Neural progenitor cell (in vitro differentiated cells): Measurements from ENCODE around the gene UBE2L5. TPM values are rescaled to one million over a fixed set of nuclear protein-coding genes. Genes with fewer than 3 reads are reported as not detected.

Experiments
- DNase-seq: peaks from one replicate; pipeline ENCODE4 v3.0.0-alpha.2; 2016; ENCODE audit warnings: low spot score
- H2AFZ ChIP-seq: fragments of 200-600 bp; sonication (generic); replicated peaks from 2 replicates; pipeline ENCODE4 v1.6.1; 2016; ENCODE audit warnings: antibody characterized with exemption
- H3F3A ChIP-seq: fragments of 200-600 bp; sonication (generic); 2 replicates; pipeline ENCODE4 v1.6.1; 2016; ENCODE audit warnings: antibody characterized with exemption, low read depth
- H3K27ac ChIP-seq: fragments of 200-600 bp; sonication (generic); 2 replicates; pipeline ENCODE4 v1.5.1; 2016; ENCODE audit warnings: mild to moderate bottlenecking
- H3K27me3 ChIP-seq: fragments of 200-600 bp; sonication (generic); 2 replicates; pipeline ENCODE4 v1.6.1; 2016; ENCODE audit warnings: mild to moderate bottlenecking, moderate library complexity
- H3K36me3 ChIP-seq: fragments of 200-600 bp; sonication (generic); 2 replicates; pipeline ENCODE4 v1.5.1; 2016
- H3K4me1 ChIP-seq: fragments of 200-600 bp; sonication (generic); 2 replicates; pipeline ENCODE4 v1.6.1; 2016; ENCODE audit warnings: mixed run types
- H3K4me2 ChIP-seq: fragments of 200-600 bp; sonication (generic); 2 replicates; pipeline ENCODE4 v1.6.1; 2016
- H3K4me3 ChIP-seq: fragments of 200-600 bp; sonication (generic); 2 replicates; pipeline ENCODE4 v1.5.1; 2016
- H3K79me2 ChIP-seq: fragments of 200-600 bp; sonication (generic); 2 replicates; pipeline ENCODE4 v1.6.1; 2016; ENCODE audit warnings: low read depth
- H3K9ac ChIP-seq: fragments of 200-600 bp; sonication (generic); 2 replicates; pipeline ENCODE4 v1.6.1; 2016
- H3K9me3 ChIP-seq: fragments of 200-600 bp; sonication (generic); 2 replicates; pipeline ENCODE4 v1.5.1; 2016; ENCODE audit warnings: low read depth
- H4K20me1 ChIP-seq: fragments of 200-600 bp; sonication (generic); 2 replicates; pipeline ENCODE4 v1.6.1; 2016; ENCODE audit warnings: low read depth
- H3K27ac Mint-ChIP-seq: 3 replicates; pipeline ENCODE4 v1.8.0; 2021; ENCODE audit warnings: mixed read lengths
- H3K27me3 Mint-ChIP-seq: 2 replicates; pipeline ENCODE4 v1.8.0; 2022; ENCODE audit warnings: low read depth, mild to moderate bottlenecking, inconsistent platforms, moderate library complexity, mixed read lengths; ENCODE audit not compliant: insufficient read depth
- H3K36me3 Mint-ChIP-seq: 3 replicates; pipeline ENCODE4 v1.8.0; 2021; ENCODE audit warnings: mixed read lengths
- H3K4me1 Mint-ChIP-seq: 3 replicates; pipeline ENCODE4 v1.8.0; 2021; ENCODE audit warnings: mixed read lengths
- H3K4me3 Mint-ChIP-seq: 3 replicates; pipeline ENCODE4 v1.8.0; 2021; ENCODE audit warnings: mild to moderate bottlenecking, moderate library complexity, mixed read lengths
- H3K9me3 Mint-ChIP-seq: 3 replicates; pipeline ENCODE4 v1.8.0; 2020; ENCODE audit warnings: mixed read lengths
- EZH2 ChIP-seq: fragments of 200-600 bp; sonication (generic); IDR thresholded peaks from 2 replicates; pipeline ENCODE4 v1.6.1; 2017; ENCODE audit warnings: antibody characterized with exemption, mild to moderate bottlenecking, moderate library complexity
- EZH2phosphoT487 ChIP-seq: fragments of 200-600 bp; sonication (generic); IDR thresholded peaks from 2 replicates; pipeline ENCODE4 v1.6.1; 2017; ENCODE audit warnings: antibody characterized with exemption
- total RNA-seq: library from RNA; depleted of rRNA; stranded (reverse); fragments of >200 nt; gene quantifications from 2 replicates; pipeline ENCODE4 v1.2.3, GENCODE V29; 2015; ENCODE audit warnings: low replicate concordance
- TF ChIP-seq, protein P1 (sequence below): fragments of 200-600 bp; sonication (generic); IDR thresholded peaks from 2 replicates; pipeline ENCODE4 v1.5.1; 2017; ENCODE audit warnings: antibody characterized with exemption, mild to moderate bottlenecking

The UBE2L5 gene
- total RNA-seq, 1 donor from 2014 or later: not detected

GRCh38 chr13:30410705-30411125 is 11.6 kb upstream of the UBE2L5 start:
- Histone ChIP-seq H3K9ac (no peak overlapping the region), H3F3A (peaks cover 12% of the 10 kb centered on the region), H3K4me1 (no peaks in the 10 kb centered on the region), H2AFZ (no peak overlapping the region), H3K27me3 (peaks cover 28% of the 10 kb centered on the region), H4K20me1 (no peaks in the 10 kb centered on the region), H3K27ac (no peak overlapping the region), H3K9me3 (no peaks in the 10 kb centered on the region), H3K4me3 (no peak overlapping the region), H3K79me2 (no peaks in the 10 kb centered on the region), H3K4me2 (no peak overlapping the region), H3K36me3 (no peaks in the 10 kb centered on the region)
- Mint-ChIP-seq H3K36me3 (no peaks in the 10 kb centered on the region), H3K4me3 (no peak overlapping the region), H3K27ac (no peak overlapping the region), H3K4me1 (peaks cover 18% of the 10 kb centered on the region), H3K27me3 (peaks cover 10% of the 10 kb centered on the region), H3K9me3 (peaks cover 3% of the 10 kb centered on the region)
- TF ChIP-seq, protein P1, sequence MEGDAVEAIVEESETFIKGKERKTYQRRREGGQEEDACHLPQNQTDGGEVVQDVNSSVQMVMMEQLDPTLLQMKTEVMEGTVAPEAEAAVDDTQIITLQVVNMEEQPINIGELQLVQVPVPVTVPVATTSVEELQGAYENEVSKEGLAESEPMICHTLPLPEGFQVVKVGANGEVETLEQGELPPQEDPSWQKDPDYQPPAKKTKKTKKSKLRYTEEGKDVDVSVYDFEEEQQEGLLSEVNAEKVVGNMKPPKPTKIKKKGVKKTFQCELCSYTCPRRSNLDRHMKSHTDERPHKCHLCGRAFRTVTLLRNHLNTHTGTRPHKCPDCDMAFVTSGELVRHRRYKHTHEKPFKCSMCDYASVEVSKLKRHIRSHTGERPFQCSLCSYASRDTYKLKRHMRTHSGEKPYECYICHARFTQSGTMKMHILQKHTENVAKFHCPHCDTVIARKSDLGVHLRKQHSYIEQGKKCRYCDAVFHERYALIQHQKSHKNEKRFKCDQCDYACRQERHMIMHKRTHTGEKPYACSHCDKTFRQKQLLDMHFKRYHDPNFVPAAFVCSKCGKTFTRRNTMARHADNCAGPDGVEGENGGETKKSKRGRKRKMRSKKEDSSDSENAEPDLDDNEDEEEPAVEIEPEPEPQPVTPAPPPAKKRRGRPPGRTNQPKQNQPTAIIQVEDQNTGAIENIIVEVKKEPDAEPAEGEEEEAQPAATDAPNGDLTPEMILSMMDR: no peak
- TF ChIP-seq EZH2 (no peak), EZH2phosphoT487 (no peak)
- no peak for DNase-seq

DNA sequence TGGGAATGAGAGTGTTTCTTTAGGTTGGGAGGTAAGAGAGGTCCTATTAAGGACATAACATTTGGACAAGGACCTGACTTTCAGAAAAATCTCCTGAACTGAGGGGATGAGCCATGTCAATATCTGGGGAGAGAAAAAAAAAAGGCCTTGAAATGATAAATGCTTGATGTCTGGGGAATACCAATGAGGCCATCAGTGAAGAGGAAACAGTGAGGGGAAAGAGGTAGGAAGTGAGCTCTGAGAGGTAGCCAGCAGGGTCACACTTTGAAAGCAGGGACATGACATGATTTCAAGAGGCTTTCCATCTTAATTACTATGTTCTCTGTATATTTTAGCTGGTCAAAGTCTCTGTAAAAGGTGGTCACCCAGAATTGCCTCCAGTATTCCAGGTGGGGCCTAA is 9.9 kb upstream of the UBE2L5 start:
- Mint-ChIP-seq H3K4me1 (peaks cover 13% of the 10 kb centered on the region), H3K27me3 (peaks cover 4% of the 10 kb centered on the region), H3K4me3 (no peak overlapping the region), H3K36me3 (no peaks in the 10 kb centered on the region), H3K27ac (no peak overlapping the region), H3K9me3 (peaks cover 3% of the 10 kb centered on the region)
- Histone ChIP-seq H3F3A (peaks cover 12% of the 10 kb centered on the region), H3K4me2 (no peak overlapping the region), H3K27ac (no peak overlapping the region), H3K4me3 (no peak overlapping the region), H3K36me3 (no peaks in the 10 kb centered on the region), H4K20me1 (no peaks in the 10 kb centered on the region), H3K4me1 (no peaks in the 10 kb centered on the region), H3K27me3 (peaks cover 23% of the 10 kb centered on the region), H2AFZ (no peak overlapping the region), H3K9ac (no peak overlapping the region), H3K9me3 (no peaks in the 10 kb centered on the region), H3K79me2 (no peaks in the 10 kb centered on the region)
- TF ChIP-seq EZH2: no peak
- TF ChIP-seq, protein P1: no peak
- no peak for DNase-seq

GRCh38 chr13:30413842-30414241 is 8.5 kb upstream of the UBE2L5 start:
- Mint-ChIP-seq H3K36me3 (no peaks in the 10 kb centered on the region), H3K27me3 (peaks cover 6% of the 10 kb centered on the region), H3K4me3 (peak overlapping the region; percentile 36), H3K27ac (no peak overlapping the region), H3K9me3 (no peaks in the 10 kb centered on the region), H3K4me1 (peaks cover 7% of the 10 kb centered on the region)
- H3F3A ChIP-seq: peaks cover 10% of the 10 kb centered on the region
- H3K4me2 ChIP-seq: no peak overlapping the region
- peaks cover 15% of the 10 kb centered on the region for H3K27me3 ChIP-seq
- no peak overlapping the region for H3K27ac ChIP-seq
- no peak overlapping the region for H3K4me3 ChIP-seq
- DNase-seq: no peak
- no peaks in the 10 kb centered on the region for H3K79me2 ChIP-seq
- no peaks in the 10 kb centered on the region for H4K20me1 ChIP-seq
- no peaks in the 10 kb centered on the region for H3K36me3 ChIP-seq
- no peaks in the 10 kb centered on the region for H3K9me3 ChIP-seq
- TF ChIP-seq EZH2 (no peak), EZH2phosphoT487 (no peak)
- TF ChIP-seq, protein P1: no peak
- no peaks in the 10 kb centered on the region for H3K4me1 ChIP-seq
- no peak overlapping the region for H3K9ac ChIP-seq
- no peak overlapping the region for H2AFZ ChIP-seq
